Activated CD8-positive, alpha-beta memory T cell treated with anti-CD3 and anti-CD28 coated beads, Interleukin-2, amount 50 U/mL, for 24 hours (primary cell): Measurements from ENCODE around the gene IWS1.
"Not testable (repeated sequence)": the region's sequence is repeated elsewhere in the genome, so short reads cannot be mapped to it uniquely, and the experiment has no call there.

ENCODE experiments used
- DNase-seq: peaks from one replicate; pipeline ENCODE4 v3.0.0-alpha.2; 2020; ENCODE audit errors: extremely low read depth

The IWS1 gene

GRCh38 chr2:127455566-127456493 is 70.5 kb downstream of the IWS1 start:
- no peak for DNase-seq

DNA sequence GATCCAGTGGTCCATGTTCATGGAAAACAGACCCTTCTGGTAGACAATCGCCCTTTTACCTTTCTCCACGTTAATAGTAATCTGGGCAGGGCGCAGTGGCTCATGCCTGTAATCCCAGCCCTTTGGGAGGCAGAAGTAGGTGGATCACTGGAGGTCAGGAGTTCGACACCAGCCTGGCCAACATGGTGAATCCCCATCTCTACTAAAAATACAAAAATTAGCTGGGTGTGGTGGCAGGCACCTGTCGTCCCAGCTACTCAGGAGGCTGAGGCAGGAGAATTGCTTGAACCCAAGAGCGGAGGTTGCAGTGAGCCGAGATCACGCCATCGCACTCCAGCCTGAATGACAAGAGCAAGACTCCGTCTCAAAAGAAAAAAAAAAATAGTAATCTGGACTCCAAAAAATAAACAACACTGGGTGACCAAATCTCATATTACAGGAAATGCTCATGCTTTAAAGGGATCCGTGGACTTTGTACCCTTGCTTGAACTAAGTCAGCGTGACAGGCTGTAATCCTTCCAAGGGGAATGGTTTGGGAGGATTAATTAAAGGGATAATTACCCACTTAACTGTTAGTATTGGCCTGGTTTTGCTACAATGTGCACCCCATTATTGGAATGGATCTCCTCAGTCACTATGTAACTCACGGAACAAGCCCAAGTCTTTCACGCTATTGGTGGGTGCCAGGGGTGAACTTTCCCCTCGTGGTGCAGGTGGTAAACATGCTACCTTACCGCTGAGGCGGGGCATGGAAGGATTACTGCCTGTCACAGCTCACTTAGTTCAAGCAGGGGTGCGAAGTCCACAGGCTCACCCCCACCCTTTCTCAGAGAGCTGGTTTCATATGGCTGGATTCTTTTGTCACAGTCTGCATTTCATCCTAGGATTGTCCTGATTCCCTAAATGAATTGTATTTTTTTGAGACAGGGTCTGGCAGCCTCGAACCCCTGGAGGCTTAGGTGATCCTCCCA is 71.4 kb downstream of the IWS1 start:
- DNase-seq, result no peak

- DNase-seq, result no peak
Observed at GRCh38 chr2:127453392-127454171, 72.7 kb downstream of the IWS1 start.

- DNase-seq, result no peak
Observed at GRCh38 chr2:127453013-127453391, 73.3 kb downstream of the IWS1 start.

DNA sequence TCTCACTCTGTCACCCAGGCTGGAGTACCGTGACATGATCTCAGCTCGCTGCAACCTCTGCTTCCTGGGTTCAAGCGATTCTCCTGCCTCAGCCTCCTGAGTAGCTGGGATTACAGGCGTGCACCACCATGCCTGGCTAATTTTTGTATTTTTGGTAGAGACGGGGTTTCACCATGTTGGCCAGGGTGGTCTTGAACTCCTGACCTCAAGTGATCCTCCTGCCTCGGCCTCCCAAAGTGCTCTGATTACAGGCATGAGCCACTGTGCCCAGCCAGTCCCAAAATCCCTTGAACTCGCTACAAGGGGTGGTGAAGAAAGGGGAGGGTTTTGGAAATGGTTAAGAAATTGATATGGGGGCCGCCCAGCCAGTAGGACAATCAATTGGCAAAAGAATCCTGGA is 73.9 kb downstream of the IWS1 start:
- DNase-seq, result not testable (repeated sequence)

DNA sequence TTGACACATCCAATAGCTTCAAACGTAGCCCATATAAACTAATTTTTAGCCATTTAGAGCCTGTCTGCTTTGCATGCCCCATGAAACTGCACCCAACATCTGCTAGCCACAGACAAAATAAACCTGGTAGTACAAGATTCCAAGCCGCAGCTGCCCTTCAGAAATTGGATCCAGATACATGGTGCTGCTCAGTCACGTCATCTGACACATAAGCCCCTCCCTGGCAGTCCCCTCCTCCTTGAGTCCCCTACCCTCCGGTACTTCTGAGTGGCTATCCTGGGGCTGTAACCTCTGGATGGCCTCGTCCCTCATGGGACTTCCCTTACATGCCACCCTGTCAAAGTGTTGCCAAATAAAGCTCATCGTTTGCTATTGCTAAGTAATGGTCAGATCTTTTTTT is 74.3 kb downstream of the IWS1 start:
- DNase-seq, result no peak

DNA sequence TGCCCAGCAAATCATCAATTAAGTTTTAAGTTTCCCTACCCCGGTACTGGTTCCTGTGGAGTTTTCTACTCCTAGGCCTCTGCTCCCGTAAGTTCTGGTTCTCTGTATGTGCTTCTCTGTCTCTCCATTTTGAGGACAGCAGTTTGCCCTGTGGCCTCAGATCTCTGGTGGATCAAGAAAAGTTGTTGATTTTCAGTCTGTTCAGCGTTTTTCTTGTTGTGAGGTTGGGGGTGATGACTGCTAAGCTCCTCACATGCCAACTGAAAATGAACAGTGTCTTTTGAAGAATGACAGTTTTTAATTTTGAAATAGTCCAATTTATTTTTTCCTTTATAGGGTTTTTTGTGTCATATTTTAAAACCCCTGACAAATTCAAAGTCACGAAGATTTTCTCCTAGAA is 76.4 kb downstream of the IWS1 start:
- no peak for DNase-seq

- no peak for DNase-seq
Observed at GRCh38 chr2:127449414-127449813, 76.9 kb downstream of the IWS1 start.

- no peak for DNase-seq
Observed at GRCh38 chr2:127448526-127448925, 77.8 kb downstream of the IWS1 start.

- DNase-seq, result no peak
Observed at GRCh38 chr2:127439343-127439742, 86.9 kb downstream of the IWS1 start.

- DNase-seq, result no peak
Observed at GRCh38 chr2:127437781-127438726, 88.2 kb downstream of the IWS1 start.

DNA sequence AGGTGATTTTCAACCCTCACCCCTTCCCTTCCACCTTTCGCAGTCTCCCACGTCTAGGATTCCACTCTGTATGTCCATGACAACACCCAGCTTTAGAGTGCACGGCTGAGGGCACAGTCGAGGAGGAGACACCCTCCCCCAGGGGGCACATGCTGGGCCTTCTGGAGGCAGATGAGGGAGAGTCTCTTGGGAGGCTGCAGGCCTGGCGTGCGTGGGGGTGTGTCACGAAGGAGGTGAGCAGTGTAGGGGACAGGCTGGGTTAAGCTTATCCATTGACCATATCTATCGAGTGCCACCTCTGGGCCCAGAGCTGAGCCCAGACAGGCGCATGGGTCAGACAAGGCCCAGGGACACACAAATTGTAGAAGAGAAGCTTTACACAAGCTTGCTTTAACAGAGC is 89.2 kb downstream of the IWS1 start:
- DNase-seq, result no peak

- no peak for DNase-seq
Observed at GRCh38 chr2:127434515-127434914, 91.8 kb downstream of the IWS1 start.

DNA sequence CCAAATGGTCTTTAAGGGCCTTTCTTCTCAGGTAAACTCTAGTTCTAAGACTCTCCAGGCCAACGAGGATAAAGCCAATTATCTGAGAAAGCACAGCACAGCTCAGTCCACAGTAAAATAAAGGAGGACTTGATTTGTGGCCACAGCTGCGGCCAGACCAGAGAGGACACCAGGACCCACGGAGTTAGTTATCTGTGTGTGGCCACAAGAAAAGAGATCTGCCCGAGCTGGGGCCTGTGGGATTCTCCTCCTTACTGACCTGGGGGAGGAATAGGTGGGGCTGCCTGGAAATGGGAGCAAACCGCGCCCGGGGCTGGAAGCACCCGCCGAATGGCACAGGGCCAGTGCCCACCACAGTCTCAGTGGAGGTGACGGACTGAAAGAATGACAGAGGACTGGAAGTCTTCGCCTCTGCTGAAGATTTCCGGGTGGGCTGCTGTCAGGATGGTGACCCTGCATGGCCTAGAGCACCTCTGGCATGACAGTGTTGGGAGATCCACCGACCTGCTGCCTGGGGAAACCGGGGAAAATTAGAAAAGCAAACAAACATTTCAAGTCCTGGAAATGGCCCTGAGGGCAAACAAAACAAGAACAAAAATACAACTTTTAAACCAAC is 94.8 kb downstream of the IWS1 start:
- no peak for DNase-seq
